ENCODE measurements around the gene PPP2R2D. TPM values are rescaled to one million over a fixed set of nuclear protein-coding genes. Genes with fewer than 3 reads are reported as not detected.
"Not testable (repeated sequence)": the region's sequence is repeated elsewhere in the genome, so short reads cannot be mapped to it uniquely, and the experiment has no call there.

The PPP2R2D gene
- total RNA-seq, 1 donor from 2014 or later, result 36.9 TPM

DNA sequence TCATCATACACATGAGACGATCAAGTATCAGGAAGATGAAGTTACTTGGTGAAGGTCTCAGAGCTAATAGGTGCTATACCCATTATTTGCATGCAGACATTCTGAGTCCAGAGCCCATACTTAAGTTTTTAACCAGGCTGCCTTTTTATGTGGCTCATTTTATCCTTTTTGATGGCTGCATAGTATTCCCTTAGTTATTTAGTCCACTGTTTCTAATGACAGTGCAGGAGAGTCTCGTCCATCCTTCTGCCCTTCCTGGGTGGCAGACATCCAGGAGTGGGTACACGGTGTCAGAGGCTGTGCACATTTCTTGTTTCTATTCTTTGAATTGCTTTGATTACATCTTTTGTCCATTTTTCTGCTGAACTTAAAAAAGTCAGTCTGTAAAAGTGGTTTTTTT, 11.8 kb downstream of the PPP2R2D start:
- no peak overlapping the region for H3K4me3 Mint-ChIP-seq (ENCODE audit: unreplicated experiment)
- H3K9me3 Mint-ChIP-seq (ENCODE audit: unreplicated experiment), result no peaks in the 10 kb centered on the region
- H3K27me3 Mint-ChIP-seq (ENCODE audit: unreplicated experiment), result peaks cover 3% of the 10 kb centered on the region
- H3K36me3 Mint-ChIP-seq (ENCODE audit: low read depth, unreplicated experiment), result peaks cover 28% of the 10 kb centered on the region
- H3K4me1 Mint-ChIP-seq (ENCODE audit: unreplicated experiment), result peaks cover 11% of the 10 kb centered on the region
- no peak for DNase-seq (ENCODE audit: low spot score)
- TF ChIP-seq CTCF (IDR thresholded peaks at IDR 0.05; ENCODE audit: unreplicated experiment), result no peak
- no peak overlapping the region for H3K27ac Mint-ChIP-seq (ENCODE audit: unreplicated experiment)

- no peak overlapping the region for H3K27ac Mint-ChIP-seq (ENCODE audit: unreplicated experiment)
These were observed 14.7 kb downstream of the PPP2R2D start for GRCh38 chr10:131915484-131915883.

GRCh38 chr10:131915990-131916766, 15.4 kb downstream of the PPP2R2D start:
- Mint-ChIP-seq H3K4me3 (ENCODE audit: unreplicated experiment) (no peak overlapping the region), H3K9me3 (ENCODE audit: unreplicated experiment) (no peaks in the 10 kb centered on the region), H3K27me3 (ENCODE audit: unreplicated experiment) (peaks cover 7% of the 10 kb centered on the region), H3K4me1 (ENCODE audit: unreplicated experiment) (peaks cover 3% of the 10 kb centered on the region), H3K36me3 (ENCODE audit: low read depth, unreplicated experiment) (peaks cover 34% of the 10 kb centered on the region), H3K27ac (ENCODE audit: unreplicated experiment) (no peak overlapping the region)
- no peak for TF ChIP-seq CTCF (IDR thresholded peaks at IDR 0.05; ENCODE audit: unreplicated experiment)
- no peak for DNase-seq (ENCODE audit: low spot score)

More at GRCh38 chr10:131915484-131915883, 14.7 kb downstream of the PPP2R2D start:
- TF ChIP-seq CTCF (IDR thresholded peaks at IDR 0.05; ENCODE audit: unreplicated experiment), result no peak
- H3K4me1 Mint-ChIP-seq (ENCODE audit: unreplicated experiment), result no peaks in the 10 kb centered on the region
- no peak overlapping the region for H3K4me3 Mint-ChIP-seq (ENCODE audit: unreplicated experiment)
- no peak for DNase-seq (ENCODE audit: low spot score)
- H3K27me3 Mint-ChIP-seq (ENCODE audit: unreplicated experiment), result peaks cover 7% of the 10 kb centered on the region
- H3K36me3 Mint-ChIP-seq (ENCODE audit: low read depth, unreplicated experiment), result peaks cover 34% of the 10 kb centered on the region
- no peaks in the 10 kb centered on the region for H3K9me3 Mint-ChIP-seq (ENCODE audit: unreplicated experiment)

GRCh38 chr10:131916767-131917160, 16.0 kb downstream of the PPP2R2D start:
- H3K4me3 Mint-ChIP-seq (ENCODE audit: unreplicated experiment); H3K27ac Mint-ChIP-seq (ENCODE audit: unreplicated experiment); H3K9me3 Mint-ChIP-seq (ENCODE audit: unreplicated experiment); H3K4me1 Mint-ChIP-seq (ENCODE audit: unreplicated experiment); H3K27me3 Mint-ChIP-seq (ENCODE audit: unreplicated experiment); DNase-seq (ENCODE audit: low spot score): not testable (repeated sequence)
- peaks cover 34% of the 10 kb centered on the region for H3K36me3 Mint-ChIP-seq (ENCODE audit: low read depth, unreplicated experiment)

- H3K4me1 Mint-ChIP-seq (ENCODE audit: unreplicated experiment); H3K27me3 Mint-ChIP-seq (ENCODE audit: unreplicated experiment); DNase-seq (ENCODE audit: low spot score); H3K27ac Mint-ChIP-seq (ENCODE audit: unreplicated experiment); H3K9me3 Mint-ChIP-seq (ENCODE audit: unreplicated experiment); H3K4me3 Mint-ChIP-seq (ENCODE audit: unreplicated experiment): not testable (repeated sequence)
- H3K36me3 Mint-ChIP-seq (ENCODE audit: low read depth, unreplicated experiment), result peaks cover 30% of the 10 kb centered on the region
These were observed 16.7 kb downstream of the PPP2R2D start for GRCh38 chr10:131917496-131917895.

- not testable (repeated sequence) for H3K4me3 Mint-ChIP-seq (ENCODE audit: unreplicated experiment); H3K27me3 Mint-ChIP-seq (ENCODE audit: unreplicated experiment); H3K9me3 Mint-ChIP-seq (ENCODE audit: unreplicated experiment); H3K27ac Mint-ChIP-seq (ENCODE audit: unreplicated experiment); DNase-seq (ENCODE audit: low spot score)
- Mint-ChIP-seq H3K36me3 (ENCODE audit: low read depth, unreplicated experiment) (peaks cover 18% of the 10 kb centered on the region), H3K4me1 (ENCODE audit: unreplicated experiment) (peaks cover 13% of the 10 kb centered on the region)
These were observed 18.7 kb downstream of the PPP2R2D start for GRCh38 chr10:131919461-131919860.

Measured in endothelial cell (in vitro differentiated cells).